COLO668 (cell line): Measurements from ENCODE around the gene MSI2.

ENCODE experiments used
- DNase-seq: peaks from one replicate; lab custom pipeline; 2025; ENCODE audit not compliant: unreplicated experiment; lab: John Stamatoyannopoulos, UW

The MSI2 gene

GRCh38 chr17:57584050-57584551, 327.8 kb downstream of the MSI2 start:
- no peak for DNase-seq

- DNase-seq: no peak
Measured at GRCh38 chr17:57585341-57586195, 329.2 kb downstream of the MSI2 start.

- no peak for DNase-seq
Measured at GRCh38 chr17:57586196-57586740, 329.9 kb downstream of the MSI2 start.

- DNase-seq: no peak
Measured at GRCh38 chr17:57586742-57587141, 330.4 kb downstream of the MSI2 start.

GRCh38 chr17:57587193-57587969, 331.1 kb downstream of the MSI2 start:
- DNase-seq: no peak

GRCh38 chr17:57588086-57588485, 331.8 kb downstream of the MSI2 start:
- DNase-seq: no peak

- no peak for DNase-seq
Measured at GRCh38 chr17:57589151-57590034, 333.1 kb downstream of the MSI2 start.

GRCh38 chr17:57593739-57594462, 337.6 kb downstream of the MSI2 start:
- DNase-seq: no peak

GRCh38 chr17:57594767-57595166, 338.4 kb downstream of the MSI2 start:
- DNase-seq: no peak

- DNase-seq: no peak
Measured at GRCh38 chr17:57595426-57595825, 339.1 kb downstream of the MSI2 start.

- no peak for DNase-seq
Measured at GRCh38 chr17:57595947-57596695, 339.8 kb downstream of the MSI2 start.

- no peak for DNase-seq
Measured at GRCh38 chr17:57597101-57597500, 340.8 kb downstream of the MSI2 start.

- peak; percentile 37 for DNase-seq
Measured at GRCh38 chr17:57597531-57598453, 341.5 kb downstream of the MSI2 start.

- no peak for DNase-seq
Measured at GRCh38 chr17:57599271-57600045, 343.1 kb downstream of the MSI2 start.

- DNase-seq: no peak
Measured at GRCh38 chr17:57600074-57600473, 343.8 kb downstream of the MSI2 start.

- DNase-seq: no peak
Measured at GRCh38 chr17:57601143-57601735, 344.9 kb downstream of the MSI2 start.

- no peak for DNase-seq
Measured at GRCh38 chr17:57602896-57603295, 346.6 kb downstream of the MSI2 start.
